ENCODE measurements around the gene GPC6. TPM values are rescaled to one million over a fixed set of nuclear protein-coding genes. Genes with fewer than 3 reads are reported as not detected.

The GPC6 gene
- total RNA-seq, 1 donor = 77.8 TPM

DNA sequence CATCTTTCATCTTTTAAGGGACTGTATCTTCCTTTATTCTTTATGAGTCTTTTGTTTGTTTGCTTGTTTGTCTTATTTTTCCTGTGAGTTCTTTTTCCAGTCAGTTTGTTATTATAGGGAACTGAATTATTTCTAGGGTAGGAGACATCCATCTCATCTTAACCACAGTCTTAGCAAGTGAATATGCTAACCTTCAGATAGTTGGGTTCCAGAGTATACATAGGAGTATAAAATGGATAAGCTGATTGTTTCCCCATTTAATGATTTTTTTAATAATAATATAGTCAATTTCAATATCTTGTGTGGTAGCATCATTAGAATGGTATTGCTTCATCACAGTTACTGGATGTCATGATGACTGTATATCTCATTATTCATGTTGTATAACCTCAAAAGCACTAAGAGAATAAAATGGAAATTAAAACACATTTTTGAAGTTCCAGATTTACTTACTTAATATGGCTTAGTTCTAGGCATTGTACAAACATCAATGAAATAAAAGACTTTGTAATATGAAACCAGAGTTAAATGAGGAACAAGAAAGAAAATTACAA is 33.0 kb downstream of the GPC6 start:
- no peak for DNase-seq (ENCODE audit: insufficient read length, low spot score, missing footprints)
- Histone ChIP-seq H3K4me1 (ENCODE audit: insufficient read depth, low read length) (peaks cover 28% of the 10 kb centered on the region), H3K4me2 (ENCODE audit: insufficient read depth, low read length) (no peak overlapping the region), H3K36me3 (ENCODE audit: insufficient read depth, low read length) (no peaks in the 10 kb centered on the region), H3K79me2 (ENCODE audit: insufficient read depth, low read length) (peaks cover 13% of the 10 kb centered on the region), H3K4me3 (ENCODE audit: insufficient read depth, low read length) (no peak overlapping the region), H3K27ac (ENCODE audit: low read depth, low read length) (no peak overlapping the region), H3K27me3 (ENCODE audit: insufficient read depth, low read length) (no peaks in the 10 kb centered on the region), H3K9me3 (ENCODE audit: low read depth, low read length) (no peaks in the 10 kb centered on the region), H4K20me1 (ENCODE audit: insufficient read depth, low read length) (no peaks in the 10 kb centered on the region), H2AFZ (ENCODE audit: low read length) (no peak overlapping the region)
- TF ChIP-seq, protein P1, sequence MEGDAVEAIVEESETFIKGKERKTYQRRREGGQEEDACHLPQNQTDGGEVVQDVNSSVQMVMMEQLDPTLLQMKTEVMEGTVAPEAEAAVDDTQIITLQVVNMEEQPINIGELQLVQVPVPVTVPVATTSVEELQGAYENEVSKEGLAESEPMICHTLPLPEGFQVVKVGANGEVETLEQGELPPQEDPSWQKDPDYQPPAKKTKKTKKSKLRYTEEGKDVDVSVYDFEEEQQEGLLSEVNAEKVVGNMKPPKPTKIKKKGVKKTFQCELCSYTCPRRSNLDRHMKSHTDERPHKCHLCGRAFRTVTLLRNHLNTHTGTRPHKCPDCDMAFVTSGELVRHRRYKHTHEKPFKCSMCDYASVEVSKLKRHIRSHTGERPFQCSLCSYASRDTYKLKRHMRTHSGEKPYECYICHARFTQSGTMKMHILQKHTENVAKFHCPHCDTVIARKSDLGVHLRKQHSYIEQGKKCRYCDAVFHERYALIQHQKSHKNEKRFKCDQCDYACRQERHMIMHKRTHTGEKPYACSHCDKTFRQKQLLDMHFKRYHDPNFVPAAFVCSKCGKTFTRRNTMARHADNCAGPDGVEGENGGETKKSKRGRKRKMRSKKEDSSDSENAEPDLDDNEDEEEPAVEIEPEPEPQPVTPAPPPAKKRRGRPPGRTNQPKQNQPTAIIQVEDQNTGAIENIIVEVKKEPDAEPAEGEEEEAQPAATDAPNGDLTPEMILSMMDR (IDR thresholded peaks at IDR 0.05; ENCODE audit: extremely low read depth, low read depth, low read length) = no peak

DNA sequence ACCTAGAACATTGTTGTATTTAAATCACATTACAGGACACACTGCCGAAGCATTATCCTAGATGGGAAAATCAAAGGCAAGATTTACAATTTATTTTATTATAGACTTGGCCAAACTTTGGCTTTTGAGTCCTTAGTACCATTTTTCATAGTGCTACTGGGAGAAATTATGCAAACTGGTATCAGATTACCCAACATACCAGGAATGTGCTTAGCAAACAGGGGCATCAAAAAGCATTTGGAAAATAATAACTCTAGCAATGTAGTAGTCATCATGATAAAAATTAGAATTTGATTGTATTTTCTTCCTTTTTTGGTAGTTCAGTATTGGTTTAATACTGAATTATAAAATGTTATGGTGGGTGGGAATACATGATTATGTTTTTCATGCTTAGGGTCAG is 34.0 kb downstream of the GPC6 start:
- Histone ChIP-seq H3K4me1 (ENCODE audit: insufficient read depth, low read length) (peaks cover 28% of the 10 kb centered on the region), H3K9me3 (ENCODE audit: low read depth, low read length) (no peaks in the 10 kb centered on the region), H4K20me1 (ENCODE audit: insufficient read depth, low read length) (no peaks in the 10 kb centered on the region), H3K36me3 (ENCODE audit: insufficient read depth, low read length) (no peaks in the 10 kb centered on the region), H3K27ac (ENCODE audit: low read depth, low read length) (peak overlapping the region; percentile 71), H3K27me3 (ENCODE audit: insufficient read depth, low read length) (no peaks in the 10 kb centered on the region), H3K4me2 (ENCODE audit: insufficient read depth, low read length) (peak overlapping the region; percentile 41), H2AFZ (ENCODE audit: low read length) (no peak overlapping the region), H3K4me3 (ENCODE audit: insufficient read depth, low read length) (no peak overlapping the region), H3K79me2 (ENCODE audit: insufficient read depth, low read length) (peaks cover 13% of the 10 kb centered on the region)
- no peak for DNase-seq (ENCODE audit: insufficient read length, low spot score, missing footprints)
- TF ChIP-seq, protein P1 (IDR thresholded peaks at IDR 0.05; ENCODE audit: extremely low read depth, low read depth, low read length) = no peak

DNA sequence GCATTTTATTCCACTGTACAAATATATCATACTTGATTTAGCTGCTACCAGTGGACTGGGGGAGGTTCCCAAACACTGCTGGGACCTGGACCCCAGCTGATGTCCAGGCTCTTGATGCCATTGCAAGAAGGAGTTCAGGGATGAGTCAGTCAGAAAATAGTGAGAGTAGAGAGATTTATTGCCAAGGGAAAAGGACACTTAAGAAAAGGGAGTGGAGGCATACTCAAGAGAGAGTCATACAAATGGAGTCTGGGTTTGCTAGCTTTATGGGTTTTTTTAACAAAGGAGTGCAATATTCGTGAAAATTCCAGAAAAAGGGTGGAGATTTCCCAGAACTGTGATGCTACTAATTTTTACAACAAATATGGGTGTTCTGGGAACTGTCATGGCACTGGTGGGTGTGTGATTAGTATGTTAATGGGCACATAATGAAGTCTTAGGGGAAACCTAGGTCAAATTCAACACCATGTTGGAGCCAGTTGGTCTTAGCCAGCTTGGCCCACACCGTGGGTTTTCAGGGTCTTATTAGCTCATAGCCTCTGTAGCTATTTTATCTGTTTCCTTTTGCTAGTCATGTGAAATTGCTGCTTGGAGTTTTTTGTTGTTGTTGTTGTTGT is 36.2 kb downstream of the GPC6 start:
- peak overlapping the region; percentile 71 for H3K27ac ChIP-seq (ENCODE audit: low read depth, low read length)

DNA sequence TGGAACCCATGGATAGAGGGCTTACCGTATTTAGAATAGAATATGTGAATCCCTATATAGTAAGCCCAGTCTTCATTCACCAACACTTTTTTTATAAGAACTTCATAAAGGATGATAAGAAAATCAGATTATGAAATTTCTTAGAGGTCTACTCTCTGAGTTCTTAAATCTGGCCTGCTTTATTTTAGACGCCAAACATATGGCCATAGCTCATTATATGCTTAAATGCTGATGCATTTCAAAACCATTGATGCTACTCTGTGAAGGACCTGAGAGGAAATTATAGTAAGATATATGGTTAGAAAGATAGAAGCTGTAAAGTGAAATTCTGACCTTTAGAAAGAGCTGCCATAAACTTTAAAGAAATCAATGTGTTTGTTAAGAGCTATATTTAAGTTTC is 38.3 kb downstream of the GPC6 start:
- Histone ChIP-seq H4K20me1 (ENCODE audit: insufficient read depth, low read length) (no peaks in the 10 kb centered on the region), H3K79me2 (ENCODE audit: insufficient read depth, low read length) (peaks cover 8% of the 10 kb centered on the region), H2AFZ (ENCODE audit: low read length) (no peak overlapping the region), H3K9me3 (ENCODE audit: low read depth, low read length) (no peaks in the 10 kb centered on the region), H3K4me1 (ENCODE audit: insufficient read depth, low read length) (peaks cover 28% of the 10 kb centered on the region), H3K36me3 (ENCODE audit: insufficient read depth, low read length) (no peaks in the 10 kb centered on the region), H3K27ac (ENCODE audit: low read depth, low read length) (no peak overlapping the region), H3K27me3 (ENCODE audit: insufficient read depth, low read length) (no peaks in the 10 kb centered on the region), H3K4me3 (ENCODE audit: insufficient read depth, low read length) (no peak overlapping the region), H3K4me2 (ENCODE audit: insufficient read depth, low read length) (no peak overlapping the region)
- TF ChIP-seq, protein P1 (IDR thresholded peaks at IDR 0.05; ENCODE audit: extremely low read depth, low read depth, low read length) = no peak
- DNase-seq (ENCODE audit: insufficient read length, low spot score, missing footprints) = no peak

More for the DNA sequence above, 36.2 kb downstream of the GPC6 start:
- no peak for DNase-seq (ENCODE audit: insufficient read length, low spot score, missing footprints)
- Histone ChIP-seq H3K27me3 (ENCODE audit: insufficient read depth, low read length) (no peaks in the 10 kb centered on the region), H3K4me3 (ENCODE audit: insufficient read depth, low read length) (no peak overlapping the region), H2AFZ (ENCODE audit: low read length) (peak overlapping the region; percentile 37), H4K20me1 (ENCODE audit: insufficient read depth, low read length) (no peaks in the 10 kb centered on the region), H3K79me2 (ENCODE audit: insufficient read depth, low read length) (peaks cover 13% of the 10 kb centered on the region), H3K9me3 (ENCODE audit: low read depth, low read length) (no peaks in the 10 kb centered on the region), H3K4me1 (ENCODE audit: insufficient read depth, low read length) (peaks cover 28% of the 10 kb centered on the region), H3K36me3 (ENCODE audit: insufficient read depth, low read length) (no peaks in the 10 kb centered on the region), H3K4me2 (ENCODE audit: insufficient read depth, low read length) (peak overlapping the region; percentile 25)
- TF ChIP-seq, protein P1 (IDR thresholded peaks at IDR 0.05; ENCODE audit: extremely low read depth, low read depth, low read length) = no peak

All from osteoblast (primary cell).